HCT116 (cell line): ENCODE results near the gene TMEM150A. TPM values are rescaled to one million over a fixed set of nuclear protein-coding genes. Genes with fewer than 3 reads are reported as not detected.
"Not testable (repeated sequence)": the region's sequence is repeated elsewhere in the genome, so short reads cannot be mapped to it uniquely, and the experiment has no call there.

Experiments used
- ATAC-seq: fragments of 200-7000 bp; cut with Tn5 transposase; 2 replicates; pipeline ENCODE4 v1.9.1; 2020; ENCODE audit warnings: mild to moderate bottlenecking, moderate library complexity
- BruUV-seq: library from RNA; stranded (reverse); fragments of 400-500 nt; replicated peaks from 2 replicates; lab custom pipeline; 2021; lab: Mats Ljungman, UMichigan
- CTCF ChIA-PET: fragments of 300-600 bp; sonication (Branson Sonifier 250); formaldehyde crosslinking; loops from one replicate; lab custom pipeline; 2021; ENCODE audit warnings: antibody characterized with exemption; lab: Charles Lee
- POLR2A ChIA-PET: fragments of 300-600, 350-600 bp; sonication (Branson Sonifier 250); formaldehyde crosslinking; loops from one replicate; lab custom pipeline; 2021; ENCODE audit warnings: antibody characterized with exemption; lab: Charles Lee
- RAD21 ChIA-PET, 2 experiments: fragments of 300-600 bp; sonication (Branson Sonifier 250); formaldehyde crosslinking; loops; one replicate each; lab custom pipeline; 2023; ENCODE audit warnings: low total read pairs in 2 of 2; ENCODE audit not compliant: uncharacterized antibody in 2 of 2, unreplicated experiment in 2 of 2, low non-redundant PET in 1 of 2; lab: Charles Lee
- DNase-seq: peaks from one replicate; pipeline ENCODE4 v3.0.0-alpha.2; 2010; ENCODE audit warnings: low read depth, low spot score
- H2AFZ ChIP-seq: fragments of 200-600 bp; shearing (Covaris generic), sonication (generic); 2 replicates; pipeline ENCODE4 v1.6.1; 2017; ENCODE audit warnings: low read depth, mixed run types, mixed read lengths, antibody characterized with exemption, low read length; ENCODE audit not compliant: poor library complexity, severe bottlenecking
- H3K27ac ChIP-seq: 2 replicates; pipeline ENCODE4 v1.5.1; 2012; ENCODE audit warnings: low read depth, low read length
- H3K27me3 ChIP-seq: fragments of 200-600 bp; sonication (generic); 2 replicates; pipeline ENCODE4 v1.6.1; 2016; ENCODE audit warnings: mixed run types, low read length, mixed read lengths; ENCODE audit not compliant: insufficient read depth
- H3K36me3 ChIP-seq, 2 experiments: fragments of 200-500 bp in 1 of 2; fragments of 200-600 bp in 1 of 2; sonication (Bioruptor generic) in 1 of 2; sonication (generic) in 1 of 2; 2 replicates each; pipeline versions ENCODE4 v1.5.1 to v1.6.1; 2014 to 2016; ENCODE audit warnings: low read length in 2 of 2, inconsistent platforms in 1 of 2, mixed read lengths in 1 of 2, mixed run types in 1 of 2; ENCODE audit not compliant: insufficient read depth in 2 of 2, control insufficient read depth in 1 of 2
- H3K4me1 ChIP-seq, 2 experiments: fragments of 200-600 bp in 1 of 2; sonication (generic) in 1 of 2; 2 replicates each; pipeline versions ENCODE4 v1.5.1 to v1.6.1; 2012 to 2017; ENCODE audit warnings: low read length in 2 of 2, inconsistent platforms in 1 of 2, mild to moderate bottlenecking in 1 of 2, mixed read lengths in 1 of 2, mixed run types in 1 of 2, moderate library complexity in 1 of 2; ENCODE audit not compliant: insufficient read depth in 2 of 2, control insufficient read depth in 1 of 2
- H3K4me2 ChIP-seq: fragments of 200-600 bp; sonication (generic); 2 replicates; pipeline ENCODE4 v1.6.1; 2017; ENCODE audit warnings: mixed run types, low read length, mixed read lengths
- H3K4me3 ChIP-seq, 2 experiments: fragments of 200-600 bp in 1 of 2; sonication (generic) in 1 of 2; replicated peaks in 1 of 2; 2 replicates each; pipeline ENCODE4 v1.5.1; 2011 to 2016; ENCODE audit warnings: low read length in 2 of 2, control low read depth in 1 of 2, low read depth in 1 of 2, mild to moderate bottlenecking in 1 of 2, mixed read lengths in 1 of 2, mixed run types in 1 of 2
- H3K79me2 ChIP-seq: fragments of 200-600 bp; sonication (generic); 2 replicates; pipeline ENCODE4 v1.6.1; 2017; ENCODE audit warnings: mild to moderate bottlenecking, mixed run types, low read length, moderate library complexity, mixed read lengths; ENCODE audit not compliant: insufficient read depth
- H3K9ac ChIP-seq: fragments of 200-600 bp; sonication (generic); 2 replicates; pipeline ENCODE4 v1.6.1; 2016; ENCODE audit warnings: low read length, mixed read lengths
- H3K9me2 ChIP-seq: fragments of 200-600 bp; sonication (generic), shearing (Covaris generic); 2 replicates; pipeline ENCODE4 v1.6.1; 2017; ENCODE audit warnings: mixed run types, mild to moderate bottlenecking, moderate library complexity; ENCODE audit not compliant: insufficient read depth
- H3K9me3 ChIP-seq, 2 experiments: fragments of 200-500 bp in 1 of 2; fragments of 200-600 bp in 1 of 2; sonication (Bioruptor generic) in 1 of 2; sonication (generic) in 1 of 2; 2 replicates each; pipeline ENCODE4 v1.6.1; 2014 to 2017; ENCODE audit warnings: low read length in 2 of 2, mixed read lengths in 2 of 2, inconsistent platforms in 1 of 2, low read depth in 1 of 2, mild to moderate bottlenecking in 1 of 2, mixed run types in 1 of 2, moderate library complexity in 1 of 2; ENCODE audit not compliant: control insufficient read depth in 1 of 2, insufficient read depth in 1 of 2
- H4K20me1 ChIP-seq: fragments of 200-600 bp; sonication (generic), shearing (Covaris generic); 2 replicates; pipeline ENCODE4 v1.6.1; 2017; ENCODE audit warnings: mixed run types, mild to moderate bottlenecking, moderate library complexity; ENCODE audit not compliant: insufficient read depth
- CTCF ChIP-seq, 3 experiments: fragments of 200-600 bp in 1 of 3; sonication (generic) in 1 of 3; IDR thresholded peaks in 2 of 3; conservative IDR thresholded peaks in 1 of 3; 2 replicates each; pipeline ENCODE4 v1.5.1; 2012 to 2017; ENCODE audit warnings: low read depth in 2 of 3, low read length in 2 of 3, antibody characterized with exemption in 1 of 3, borderline replicate concordance in 1 of 3, control low read depth in 1 of 3, mild to moderate bottlenecking in 1 of 3, mixed read lengths in 1 of 3, mixed run types in 1 of 3, moderate library complexity in 1 of 3; ENCODE audit not compliant: insufficient read depth in 1 of 3
- EGR1 ChIP-seq: IDR thresholded peaks from 2 replicates; pipeline ENCODE4 v1.6.1; 2012; ENCODE audit warnings: low read depth
- ELF1 ChIP-seq: IDR thresholded peaks from 2 replicates; pipeline ENCODE4 v1.6.1; 2012; ENCODE audit warnings: low read depth, borderline replicate concordance
- EZH2 ChIP-seq: fragments of 200-600 bp; sonication (generic); IDR thresholded peaks from 2 replicates; pipeline ENCODE4 v1.6.1; 2017; ENCODE audit warnings: antibody characterized with exemption, mixed run types
- EZH2phosphoT487 ChIP-seq: fragments of 200-600 bp; IDR thresholded peaks from 2 replicates; pipeline ENCODE4 v1.6.1; 2018; ENCODE audit warnings: antibody characterized with exemption, borderline replicate concordance
- FOSL1 ChIP-seq: IDR thresholded peaks from 2 replicates; pipeline ENCODE4 v1.6.1; 2012; ENCODE audit warnings: low read depth
- JUND ChIP-seq: IDR thresholded peaks from 2 replicates; pipeline ENCODE4 v1.6.1; 2012
- REST ChIP-seq: IDR thresholded peaks from 2 replicates; pipeline ENCODE4 v1.6.1; 2012; ENCODE audit warnings: low read depth
- SRF ChIP-seq: IDR thresholded peaks from 2 replicates; pipeline ENCODE4 v1.6.1; 2012; ENCODE audit warnings: low read depth
- ZBTB33 ChIP-seq: IDR thresholded peaks from 2 replicates; pipeline ENCODE4 v1.6.1; 2011; ENCODE audit warnings: mild to moderate bottlenecking, low read length, moderate library complexity; ENCODE audit not compliant: insufficient replicate concordance; ENCODE audit errors: extremely low read depth
- ZNF274 ChIP-seq: fragments of 200-500 bp; sonication (Bioruptor generic); IDR thresholded peaks from 2 replicates; pipeline ENCODE4 v1.6.1; 2014; ENCODE audit warnings: mild to moderate bottlenecking, low read depth, low read length, inconsistent platforms
- intact Hi-C: fragments of 100-400 bp; cut with micrococcal nuclease; formaldehyde crosslinking; loops from 2 replicates; pipeline ENCODE4 v1.10.0; 2022
- total RNA-seq: library from RNA; stranded (reverse); gene quantifications from one replicate; pipeline ENCODE4 v1.2.1, GENCODE V29; 2021; ENCODE audit not compliant: unreplicated experiment

Gene TMEM150A
- total RNA-seq, 1 experiment from 2014 or later = 9.9 TPM

- peaks cover 8 to 14% of the 10 kb centered on the region in 2 experiments; a peak in 2 of 4 replicates for H3K36me3 ChIP-seq
- H3K9ac ChIP-seq = peak overlapping the region; percentile 85
- H3K27me3 ChIP-seq, H3K9me3 ChIP-seq, RAD21 ChIA-PET, H4K20me1 ChIP-seq, DNase-seq, intact Hi-C loops, H3K27ac ChIP-seq, BruUV-seq, ATAC-seq, H2AFZ ChIP-seq, H3K9me2 ChIP-seq: not testable (repeated sequence)
- H3K4me2 ChIP-seq = peak overlapping the region; percentile 73
- POLR2A ChIA-PET = interaction anchor here (1.2 to 2.1 kb wide), 5 partner anchors 14 to 142 kb away, joined by 3 to 7 read pairs (median 5); partner anchors contain the start of genes MAT2A and SH2D6
- peaks cover 2 to 15% of the 10 kb centered on the region in 2 experiments; a peak in 3 of 4 replicates for H3K4me1 ChIP-seq
- peaks cover 32% of the 10 kb centered on the region for H3K79me2 ChIP-seq
- CTCF ChIA-PET = interaction anchor here (0.8 kb wide), 1 partner anchor 8 kb away, joined by 4 read pairs; no protein-coding TSS in a partner anchor
- peak overlapping the region; percentile 88 to 92 for H3K4me3 ChIP-seq
These were observed 42.1 kb downstream of the TMEM150A start for GRCh38 chr2:85560403-85560726.

- Histone ChIP-seq H3K9me2 (no peaks in the 10 kb centered on the region), H3K9me3 (no peaks in the 10 kb centered on the region), H3K4me2 (no peak overlapping the region), H3K4me3 (no peak overlapping the region), H3K4me1 (peaks cover 2 to 15% of the 10 kb centered on the region in 2 experiments; a peak in 3 of 4 replicates), H3K27ac (no peak overlapping the region), H3K9ac (no peak overlapping the region), H3K36me3 (peaks cover 16 to 18% of the 10 kb centered on the region in 2 experiments; a peak in 3 of 4 replicates), H3K79me2 (peaks cover 32% of the 10 kb centered on the region), H2AFZ (no peak overlapping the region), H4K20me1 (no peaks in the 10 kb centered on the region; the same call in 1 of the 2 replicates), H3K27me3 (no peaks in the 10 kb centered on the region)
- RAD21 ChIA-PET = no interaction called here
- no TSS peak for BruUV-seq
- CTCF ChIA-PET = no interaction called here
- DNase-seq = no peak
- POLR2A ChIA-PET = interaction anchor here (1.0 kb wide), 1 partner anchor 9 kb away, joined by 3 read pairs; no protein-coding TSS in a partner anchor
- intact Hi-C loops = loop anchor here (10.0 kb wide), 1 partner anchor 233 kb away; the partner anchor contains the start of gene TGOLN2
- no peak for ATAC-seq
- no peak for TF ChIP-seq FOSL1
- no peak for TF ChIP-seq CTCF (IDR thresholded peaks at IDR 0.05 in 2 of 3, conservative IDR thresholded peaks at IDR 0.05 in 1 of 3; ENCODE audit: borderline replicate concordance in 1 of 3, insufficient read depth in 1 of 3, low read depth in 2 of 3, low read length in 2 of 3)
- no peak for TF ChIP-seq EZH2
- no peak for TF ChIP-seq ZBTB33
- TF ChIP-seq ELF1 = no peak
- TF ChIP-seq REST = no peak
- no peak for TF ChIP-seq JUND
- no peak for TF ChIP-seq EZH2phosphoT487
- TF ChIP-seq EGR1 = no peak
- TF ChIP-seq ZNF274 = no peak
- no peak for TF ChIP-seq SRF
These were observed 44.3 kb downstream of the TMEM150A start for GRCh38 chr2:85558160-85558559.
